ENCODE results near the gene SHISA5.

- TF ChIP-seq CTCF (IDR thresholded peaks at IDR 0.05; ENCODE audit: borderline replicate concordance, extremely low read depth, low read length, poor library complexity, severe bottlenecking) (no peak), EZH2 (IDR thresholded peaks at IDR 0.05; ENCODE audit: borderline replicate concordance, low read depth, low read length, severe bottlenecking) (no peak)
Observed at GRCh38 chr3:48423883-48424695, 79.9 kb downstream of the SHISA5 start.
